ENCODE measurements around the gene ZBTB32. TPM values are rescaled to one million over a fixed set of nuclear protein-coding genes. Genes with fewer than 3 reads are reported as not detected.

The ZBTB32 gene
- total RNA-seq, 1 experiment from 2014 or later: not detected

DNA sequence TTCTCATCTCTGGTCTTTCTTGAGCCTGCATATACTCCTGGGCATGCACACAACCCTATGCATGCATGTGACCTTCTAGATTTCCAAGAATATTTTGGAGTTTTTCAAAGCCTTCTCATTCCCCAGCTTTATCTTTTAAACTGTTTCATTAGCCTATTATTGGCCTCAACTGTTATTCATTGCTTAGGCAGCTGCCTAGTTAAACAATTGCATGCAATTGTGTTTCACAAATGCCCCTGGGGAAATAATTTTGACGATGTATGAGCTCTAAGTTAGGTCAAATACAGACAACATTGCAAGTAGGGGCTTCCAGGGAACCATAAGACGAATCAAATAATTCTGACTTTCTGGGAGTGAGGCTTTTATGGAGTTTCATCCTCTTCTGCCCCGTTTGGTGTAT lies 40.4 kb upstream of the ZBTB32 start:
- Histone ChIP-seq H3K79me2 (ENCODE audit: low read length) (no peaks in the 10 kb centered on the region), H2AFZ (ENCODE audit: low read length) (no peak overlapping the region), H3K9me2 (replicated peaks; ENCODE audit: low read length) (no peaks in the 10 kb centered on the region), H3K4me2 (ENCODE audit: low read length) (no peak overlapping the region), H3F3A (ENCODE audit: low read length, unreplicated experiment) (no peaks in the 10 kb centered on the region), H3K4me3 (ENCODE audit: low read length) (no peak overlapping the region), H3K27ac (ENCODE audit: low read length) (no peak overlapping the region), H3K27me3 (ENCODE audit: low read length) (no peaks in the 10 kb centered on the region), H3K36me3 (ENCODE audit: low read depth, low read length) (no peaks in the 10 kb centered on the region), H3K9ac (ENCODE audit: low read length) (no peak overlapping the region), H3K4me1 (ENCODE audit: insufficient read depth, low read length) (no peaks in the 10 kb centered on the region), H3K9me3 (ENCODE audit: low read length) (no peaks in the 10 kb centered on the region), H4K20me1 (ENCODE audit: low read length) (no peaks in the 10 kb centered on the region)
- intact Hi-C loops (cut with micrococcal nuclease): no loop called here
- no peak for ATAC-seq
- BruUV-seq (replicated peaks): no TSS peak
- POLR2A ChIA-PET (ENCODE audit: unreplicated experiment): no interaction called here
- CTCF ChIA-PET: no interaction called here
- TF ChIP-seq, protein P1, sequence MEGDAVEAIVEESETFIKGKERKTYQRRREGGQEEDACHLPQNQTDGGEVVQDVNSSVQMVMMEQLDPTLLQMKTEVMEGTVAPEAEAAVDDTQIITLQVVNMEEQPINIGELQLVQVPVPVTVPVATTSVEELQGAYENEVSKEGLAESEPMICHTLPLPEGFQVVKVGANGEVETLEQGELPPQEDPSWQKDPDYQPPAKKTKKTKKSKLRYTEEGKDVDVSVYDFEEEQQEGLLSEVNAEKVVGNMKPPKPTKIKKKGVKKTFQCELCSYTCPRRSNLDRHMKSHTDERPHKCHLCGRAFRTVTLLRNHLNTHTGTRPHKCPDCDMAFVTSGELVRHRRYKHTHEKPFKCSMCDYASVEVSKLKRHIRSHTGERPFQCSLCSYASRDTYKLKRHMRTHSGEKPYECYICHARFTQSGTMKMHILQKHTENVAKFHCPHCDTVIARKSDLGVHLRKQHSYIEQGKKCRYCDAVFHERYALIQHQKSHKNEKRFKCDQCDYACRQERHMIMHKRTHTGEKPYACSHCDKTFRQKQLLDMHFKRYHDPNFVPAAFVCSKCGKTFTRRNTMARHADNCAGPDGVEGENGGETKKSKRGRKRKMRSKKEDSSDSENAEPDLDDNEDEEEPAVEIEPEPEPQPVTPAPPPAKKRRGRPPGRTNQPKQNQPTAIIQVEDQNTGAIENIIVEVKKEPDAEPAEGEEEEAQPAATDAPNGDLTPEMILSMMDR (conservative IDR thresholded peaks at IDR 0.05; ENCODE audit: low read depth, low read length): no peak
- no peak for TF ChIP-seq EZH2phosphoT487 (IDR thresholded peaks at IDR 0.05; ENCODE audit: borderline replicate concordance, low read length)
- no peak for TF ChIP-seq EZH2 (IDR thresholded peaks at IDR 0.05; ENCODE audit: low read length, unreplicated experiment)
- no peak for DNase-seq

DNA sequence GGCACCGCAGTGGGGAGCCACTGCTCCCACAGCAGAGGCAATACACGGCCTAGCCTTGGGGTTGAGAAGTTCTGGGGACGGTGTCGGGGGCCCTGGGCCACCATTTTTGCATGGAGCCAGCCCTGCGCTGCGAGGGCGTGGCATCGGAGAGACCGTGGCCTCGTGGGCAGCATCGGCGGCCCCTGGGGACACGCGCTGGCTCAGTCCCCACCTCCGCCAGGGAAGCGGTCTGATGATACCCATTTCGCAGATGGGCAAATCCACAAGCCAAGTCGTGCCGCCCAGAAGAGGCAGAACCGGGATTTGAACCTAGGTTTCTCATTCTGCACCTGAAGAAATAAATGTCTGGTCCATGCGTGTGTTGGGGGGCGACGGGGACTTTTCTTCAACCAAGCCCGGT lies 39.2 kb upstream of the ZBTB32 start:
- ChIA-PET CTCF (no interaction called here), POLR2A (ENCODE audit: unreplicated experiment) (no interaction called here)
- Histone ChIP-seq H3K36me3 (ENCODE audit: low read depth, low read length) (no peaks in the 10 kb centered on the region), H3F3A (ENCODE audit: low read length, unreplicated experiment) (no peaks in the 10 kb centered on the region), H3K9ac (ENCODE audit: low read length) (no peak overlapping the region), H3K9me2 (replicated peaks; ENCODE audit: low read length) (no peaks in the 10 kb centered on the region), H3K9me3 (ENCODE audit: low read length) (no peaks in the 10 kb centered on the region), H3K4me1 (ENCODE audit: insufficient read depth, low read length) (no peaks in the 10 kb centered on the region), H4K20me1 (ENCODE audit: low read length) (no peaks in the 10 kb centered on the region), H3K27me3 (ENCODE audit: low read length) (0 out of 2 replicates have a peak, but pooled peaks cover 4% of the 10 kb centered on the region), H2AFZ (ENCODE audit: low read length) (no peak overlapping the region), H3K79me2 (ENCODE audit: low read length) (no peaks in the 10 kb centered on the region), H3K4me2 (ENCODE audit: low read length) (no peak overlapping the region), H3K4me3 (ENCODE audit: low read length) (no peak overlapping the region), H3K27ac (ENCODE audit: low read length) (no peak overlapping the region)
- TF ChIP-seq EZH2 (IDR thresholded peaks at IDR 0.05; ENCODE audit: low read length, unreplicated experiment) (no peak), EZH2phosphoT487 (IDR thresholded peaks at IDR 0.05; ENCODE audit: borderline replicate concordance, low read length) (no peak)
- no peak for ATAC-seq
- no peak for DNase-seq
- intact Hi-C loops (cut with micrococcal nuclease): no loop called here
- BruUV-seq (replicated peaks): no TSS peak

DNA sequence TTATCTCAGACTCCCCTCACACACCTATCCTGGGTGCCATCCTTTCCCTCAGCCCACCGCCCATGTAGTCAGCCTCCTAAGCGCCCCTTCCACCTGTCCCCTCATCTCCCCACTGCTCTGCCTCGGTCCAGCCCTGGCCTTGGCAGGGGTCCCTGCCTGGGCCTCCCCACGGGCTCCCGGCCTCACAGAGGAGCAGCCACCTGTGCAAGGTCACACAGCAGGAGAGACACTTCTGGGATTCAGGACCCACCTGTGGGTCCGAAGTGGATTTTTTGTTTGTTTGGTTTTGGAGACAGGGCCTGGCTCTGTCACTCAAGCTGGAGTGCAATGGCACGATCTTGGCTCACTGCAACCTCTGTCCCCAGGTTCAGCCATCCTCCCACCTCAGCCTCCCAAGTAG lies 38.8 kb upstream of the ZBTB32 start:
- no peak for TF ChIP-seq EZH2 (IDR thresholded peaks at IDR 0.05; ENCODE audit: low read length, unreplicated experiment)
- TF ChIP-seq EZH2phosphoT487 (IDR thresholded peaks at IDR 0.05; ENCODE audit: borderline replicate concordance, low read length): no peak
- TF ChIP-seq, protein P1 (conservative IDR thresholded peaks at IDR 0.05; ENCODE audit: low read depth, low read length): no peak
- Histone ChIP-seq H3K36me3 (ENCODE audit: low read depth, low read length) (no peaks in the 10 kb centered on the region), H3K27ac (ENCODE audit: low read length) (no peak overlapping the region), H3K9ac (ENCODE audit: low read length) (no peak overlapping the region), H3F3A (ENCODE audit: low read length, unreplicated experiment) (no peaks in the 10 kb centered on the region), H3K4me3 (ENCODE audit: low read length) (no peak overlapping the region), H3K9me2 (replicated peaks; ENCODE audit: low read length) (no peaks in the 10 kb centered on the region), H2AFZ (ENCODE audit: low read length) (no peak overlapping the region), H4K20me1 (ENCODE audit: low read length) (no peaks in the 10 kb centered on the region), H3K4me1 (ENCODE audit: insufficient read depth, low read length) (no peaks in the 10 kb centered on the region), H3K79me2 (ENCODE audit: low read length) (no peaks in the 10 kb centered on the region), H3K27me3 (ENCODE audit: low read length) (0 out of 2 replicates have a peak, but pooled peaks cover 4% of the 10 kb centered on the region), H3K9me3 (ENCODE audit: low read length) (no peaks in the 10 kb centered on the region), H3K4me2 (ENCODE audit: low read length) (no peak overlapping the region)
- BruUV-seq (replicated peaks): no TSS peak
- ChIA-PET CTCF (no interaction called here), POLR2A (ENCODE audit: unreplicated experiment) (no interaction called here)
- DNase-seq (no peak), ATAC-seq (no peak)
- intact Hi-C loops (cut with micrococcal nuclease): no loop called here
